Measurements from ENCODE around the gene UVRAG.
A peak's percentile ranks its signal among the peaks of the same experiment; 100 is the strongest.

Gene UVRAG

GRCh38 chr11:75802913-75803820 lies 11.8 kb upstream of the UVRAG start:
- no peaks in the 10 kb centered on the region for H4K20me1 ChIP-seq (ENCODE audit: insufficient read depth, low read length)
- no peak overlapping the region for H2AFZ ChIP-seq (ENCODE audit: low read length)
- no peak overlapping the region for H3K9ac ChIP-seq (ENCODE audit: low read length)
- TF ChIP-seq, protein P1, sequence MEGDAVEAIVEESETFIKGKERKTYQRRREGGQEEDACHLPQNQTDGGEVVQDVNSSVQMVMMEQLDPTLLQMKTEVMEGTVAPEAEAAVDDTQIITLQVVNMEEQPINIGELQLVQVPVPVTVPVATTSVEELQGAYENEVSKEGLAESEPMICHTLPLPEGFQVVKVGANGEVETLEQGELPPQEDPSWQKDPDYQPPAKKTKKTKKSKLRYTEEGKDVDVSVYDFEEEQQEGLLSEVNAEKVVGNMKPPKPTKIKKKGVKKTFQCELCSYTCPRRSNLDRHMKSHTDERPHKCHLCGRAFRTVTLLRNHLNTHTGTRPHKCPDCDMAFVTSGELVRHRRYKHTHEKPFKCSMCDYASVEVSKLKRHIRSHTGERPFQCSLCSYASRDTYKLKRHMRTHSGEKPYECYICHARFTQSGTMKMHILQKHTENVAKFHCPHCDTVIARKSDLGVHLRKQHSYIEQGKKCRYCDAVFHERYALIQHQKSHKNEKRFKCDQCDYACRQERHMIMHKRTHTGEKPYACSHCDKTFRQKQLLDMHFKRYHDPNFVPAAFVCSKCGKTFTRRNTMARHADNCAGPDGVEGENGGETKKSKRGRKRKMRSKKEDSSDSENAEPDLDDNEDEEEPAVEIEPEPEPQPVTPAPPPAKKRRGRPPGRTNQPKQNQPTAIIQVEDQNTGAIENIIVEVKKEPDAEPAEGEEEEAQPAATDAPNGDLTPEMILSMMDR (IDR thresholded peaks at IDR 0.05; ENCODE audit: low read length): peak; percentile 91
- TF ChIP-seq EZH2 (IDR thresholded peaks at IDR 0.05; ENCODE audit: borderline replicate concordance, low read length): no peak
- H3F3A ChIP-seq (ENCODE audit: insufficient read depth, low read length): no peaks in the 10 kb centered on the region
- H3K27me3 ChIP-seq (ENCODE audit: insufficient read depth, low read length): no peaks in the 10 kb centered on the region
- no peaks in the 10 kb centered on the region for H3K79me2 ChIP-seq (ENCODE audit: insufficient read depth, low read length)
- H3K4me2 ChIP-seq (ENCODE audit: low read length): no peak overlapping the region
- H3K4me3 ChIP-seq (ENCODE audit: low read depth, low read length, poor library complexity, severe bottlenecking): no peak overlapping the region
- no peaks in the 10 kb centered on the region for H3K9me3 ChIP-seq (ENCODE audit: low read length)
- H3K36me3 ChIP-seq (ENCODE audit: insufficient read depth, low read length): no peaks in the 10 kb centered on the region
- no peaks in the 10 kb centered on the region for H3K9me2 ChIP-seq (ENCODE audit: low read depth, low read length)
- no peaks in the 10 kb centered on the region for H3K4me1 ChIP-seq (ENCODE audit: insufficient read depth, low read length, severe bottlenecking)
- H3K27ac ChIP-seq (ENCODE audit: low read depth, low read length, poor library complexity, severe bottlenecking): no peak overlapping the region

DNA sequence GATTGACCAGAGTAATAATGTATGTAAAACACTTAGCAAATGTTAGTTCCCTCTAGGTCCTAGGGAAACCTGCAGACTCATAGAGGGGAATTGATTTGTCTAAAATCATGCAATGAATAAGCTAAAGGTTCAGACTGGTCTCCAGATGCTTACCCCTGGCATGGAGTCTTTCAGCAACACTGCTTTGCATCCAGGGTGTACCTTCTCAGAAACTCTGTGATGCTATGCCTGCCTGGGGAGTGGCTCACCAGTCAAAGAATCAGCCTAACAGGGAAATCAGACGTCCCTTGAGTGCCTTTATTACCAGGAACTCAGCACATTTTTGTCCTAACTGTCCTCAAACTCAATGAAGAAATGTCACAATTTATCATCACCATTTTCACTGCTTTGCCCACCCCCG lies 5.9 kb upstream of the UVRAG start:
- Histone ChIP-seq H3K4me2 (ENCODE audit: low read length) (no peak overlapping the region), H3K9me2 (ENCODE audit: low read depth, low read length) (no peaks in the 10 kb centered on the region), H3K9ac (ENCODE audit: low read length) (no peak overlapping the region), H3K4me3 (ENCODE audit: low read depth, low read length, poor library complexity, severe bottlenecking) (no peak overlapping the region), H4K20me1 (ENCODE audit: insufficient read depth, low read length) (no peaks in the 10 kb centered on the region), H3K9me3 (ENCODE audit: low read length) (no peaks in the 10 kb centered on the region), H3K36me3 (ENCODE audit: insufficient read depth, low read length) (no peaks in the 10 kb centered on the region), H2AFZ (ENCODE audit: low read length) (no peak overlapping the region), H3K27ac (ENCODE audit: low read depth, low read length, poor library complexity, severe bottlenecking) (no peak overlapping the region), H3K27me3 (ENCODE audit: insufficient read depth, low read length) (no peaks in the 10 kb centered on the region; the same call in 1 of the 2 replicates), H3K4me1 (ENCODE audit: insufficient read depth, low read length, severe bottlenecking) (peaks cover 22% of the 10 kb centered on the region), H3K79me2 (ENCODE audit: insufficient read depth, low read length) (no peaks in the 10 kb centered on the region), H3F3A (ENCODE audit: insufficient read depth, low read length) (no peaks in the 10 kb centered on the region)
- TF ChIP-seq EZH2 (IDR thresholded peaks at IDR 0.05; ENCODE audit: borderline replicate concordance, low read length): no peak
- TF ChIP-seq, protein P1 (IDR thresholded peaks at IDR 0.05; ENCODE audit: low read length): no peak

GRCh38 chr11:75809991-75810390 lies 5.0 kb upstream of the UVRAG start:
- Histone ChIP-seq H3K9me2 (ENCODE audit: low read depth, low read length) (no peaks in the 10 kb centered on the region), H3K27me3 (ENCODE audit: insufficient read depth, low read length) (no peaks in the 10 kb centered on the region; the same call in 1 of the 2 replicates), H3K79me2 (ENCODE audit: insufficient read depth, low read length) (no peaks in the 10 kb centered on the region), H3F3A (ENCODE audit: insufficient read depth, low read length) (no peaks in the 10 kb centered on the region), H3K36me3 (ENCODE audit: insufficient read depth, low read length) (no peaks in the 10 kb centered on the region), H3K27ac (ENCODE audit: low read depth, low read length, poor library complexity, severe bottlenecking) (no peak overlapping the region), H2AFZ (ENCODE audit: low read length) (no peak overlapping the region), H3K9me3 (ENCODE audit: low read length) (no peaks in the 10 kb centered on the region), H3K9ac (ENCODE audit: low read length) (no peak overlapping the region), H3K4me1 (ENCODE audit: insufficient read depth, low read length, severe bottlenecking) (peaks cover 26% of the 10 kb centered on the region), H3K4me3 (ENCODE audit: low read depth, low read length, poor library complexity, severe bottlenecking) (no peak overlapping the region), H3K4me2 (ENCODE audit: low read length) (no peak overlapping the region), H4K20me1 (ENCODE audit: insufficient read depth, low read length) (no peaks in the 10 kb centered on the region)
- TF ChIP-seq, protein P1 (IDR thresholded peaks at IDR 0.05; ENCODE audit: low read length): no peak
- TF ChIP-seq EZH2 (IDR thresholded peaks at IDR 0.05; ENCODE audit: borderline replicate concordance, low read length): no peak

Measured in OCI-LY1 (cell line).